Motor neuron (in vitro differentiated cells): ENCODE data around the gene JAK2. TPM values are rescaled to one million over a fixed set of nuclear protein-coding genes. Genes with fewer than 3 reads are reported as not detected.

Experiments used
- ATAC-seq, 8 experiments: fragments of 200-7000 bp; cut with Tn5 transposase; replicated peaks in 6 of 8; 2 replicates each; pipeline ENCODE4 v1.8.0; 2021; ENCODE audit warnings: mild to moderate bottlenecking in 8 of 8, moderate library complexity in 8 of 8
- H3K27ac ChIP-seq, 2 donors: fragments of 250-450 bp; sonication (Bioruptor Pico); 2 replicates each; pipeline ENCODE4 v1.9.0; 2021; ENCODE audit warnings: antibody characterized with exemption in 2 of 2, mild to moderate bottlenecking in 2 of 2, moderate library complexity in 1 of 2
- H3K4me1 ChIP-seq, 2 donors: fragments of 250-450 bp; sonication (Bioruptor Pico); replicated peaks in 1 of 2; 2 replicates each; pipeline ENCODE4 v1.6.1; 2021; ENCODE audit warnings: antibody characterized with exemption in 2 of 2, mild to moderate bottlenecking in 2 of 2, moderate library complexity in 1 of 2
- H3K4me3 ChIP-seq, 5 donors: fragments of 250-450 bp; sonication (Bioruptor Pico); 2 replicates each; pipeline ENCODE4 v1.9.0; 2021; ENCODE audit warnings: antibody characterized with exemption in 5 of 5, mild to moderate bottlenecking in 5 of 5, moderate library complexity in 4 of 5
- WGBS, 10 experiments: fragments of 450-650 bp; shearing (Covaris generic); methylation state at CpG; one replicate each; pipeline ENCODE4 v1.0.0; 2022; 5-methylcytosine and 5-hydroxymethylcytosine counted together
- in situ Hi-C, 9 experiments: fragments of 400-800 bp; cut with MboI; loops; one replicate each; pipeline ENCODE4 v1.15.0; 2021; ENCODE audit warnings: low sequenced_read_pairs in 9 of 9, low pct_unique_long_range_greater_than_20kb in 2 of 9; ENCODE audit not compliant: unreplicated experiment in 9 of 9
- total RNA-seq, 8 experiments: library from RNA; unstranded; fragments of 300-600 nt; gene quantifications; 2 replicates each; pipeline versions ENCODE4 v1.2.3 to v1.2.4, GENCODE V29; 2022

The JAK2 gene
- total RNA-seq, 8 experiments from 2014 or later, result 6.5 to 28.2 (median 9.8) TPM

GRCh38 chr9:4985386-4986266 is 554 bp downstream of the JAK2 start:
- in situ Hi-C loops, result loop anchor here in 2 of 9 experiments (25.0 kb wide), 1 partner anchor 223 kb away; no protein-coding TSS in a partner anchor
- ATAC-seq, result peak in 1 of 8 experiments; percentile 4
- peak overlapping the region; percentile 83 to 94 for H3K27ac ChIP-seq
- peaks cover 9 to 13% of the 10 kb centered on the region in 2 donors for H3K4me1 ChIP-seq
- H3K4me3 ChIP-seq, result peak overlapping the region; percentile 40 to 70 (median 53)
- 0 to 4% (median 0%) methylated on average over 2 to 24 of the region's 42 CpGs; no CpG with 5 or more reads in 1 of the 10 experiments for WGBS, 10 experiments

GRCh38 chr9:4986296-4986695 is 1.2 kb downstream of the JAK2 start:
- ATAC-seq, result no peak
- in situ Hi-C loops, result loop anchor here in 2 of 9 experiments (25.0 kb wide), 1 partner anchor 224 kb away; no protein-coding TSS in a partner anchor
- Histone ChIP-seq H3K4me3 (peak overlapping the region; percentile 40 to 70 (median 53)), H3K4me1 (peaks cover 9 to 13% of the 10 kb centered on the region in 2 donors), H3K27ac (no peak overlapping the region)
- 0 to 35% (median 6%) methylated on average over 1 to 3 of the region's 3 CpGs; no CpG with 5 or more reads in 3 of the 10 experiments for WGBS, 10 experiments

- H3K27ac ChIP-seq, result no peak overlapping the region
- 44 to 100% (median 86%) methylated on average over 1 to 4 of the region's 4 CpGs for WGBS, 10 experiments
- in situ Hi-C loops, result loop anchor here in 2 of 9 experiments (25.0 kb wide), 1 partner anchor 224 kb away; no protein-coding TSS in a partner anchor
- peak overlapping the region in 3 of 5 donors; percentile 40 to 65 (median 53) for H3K4me3 ChIP-seq
- no peak for ATAC-seq
- H3K4me1 ChIP-seq, result peaks cover 9 to 13% of the 10 kb centered on the region in 2 donors
Observed at GRCh38 chr9:4986783-4987182, 1.7 kb downstream of the JAK2 start.

GRCh38 chr9:4987961-4988421 is 2.9 kb downstream of the JAK2 start:
- ATAC-seq, result no peak
- in situ Hi-C loops, result loop anchor here in 2 of 9 experiments (25.0 kb wide), 1 partner anchor 226 kb away; no protein-coding TSS in a partner anchor
- 0 to 100% (median 21%) methylated on average over 1 to 2 of the region's 2 CpGs; no CpG with 5 or more reads in 1 of the 10 experiments for WGBS, 10 experiments
- Histone ChIP-seq H3K27ac (no peak overlapping the region), H3K4me3 (peak overlapping the region in 1 of 5 donors; percentile 3), H3K4me1 (peaks cover 9 to 13% of the 10 kb centered on the region in 2 donors)

GRCh38 chr9:4992872-4993271 is 7.8 kb downstream of the JAK2 start:
- Histone ChIP-seq H3K4me3 (no peak overlapping the region), H3K4me1 (no peaks in the 10 kb centered on the region), H3K27ac (no peak overlapping the region)
- in situ Hi-C loops, result loop anchor here in 2 of 9 experiments (25.0 kb wide), 1 partner anchor 231 kb away; no protein-coding TSS in a partner anchor
- no peak for ATAC-seq
- WGBS, 10 experiments, result 90 to 100% (median 100%) methylated on average over 1 of the region's 1 CpG; no CpG with 5 or more reads in 5 of the 10 experiments

GRCh38 chr9:4994166-4994890 is 9.3 kb downstream of the JAK2 start:
- WGBS, 10 experiments, result 53 to 100% (median 78%) methylated on average over 1 to 4 of the region's 4 CpGs
- in situ Hi-C loops, result loop anchor here in 2 of 9 experiments (25.0 kb wide), 1 partner anchor 232 kb away; no protein-coding TSS in a partner anchor
- Histone ChIP-seq H3K4me1 (no peaks in the 10 kb centered on the region), H3K4me3 (no peak overlapping the region), H3K27ac (no peak overlapping the region)
- no peak for ATAC-seq

GRCh38 chr9:4997196-4997595 is 12.1 kb downstream of the JAK2 start:
- WGBS, 10 experiments, result 50 to 100% (median 97%) methylated on average over 1 to 3 of the region's 3 CpGs; no CpG with 5 or more reads in 4 of the 10 experiments

GRCh38 chr9:4997631-4998030 is 12.6 kb downstream of the JAK2 start:
- Histone ChIP-seq H3K27ac (no peak overlapping the region), H3K4me1 (no peaks in the 10 kb centered on the region), H3K4me3 (no peak overlapping the region)
- ATAC-seq, result no peak
- in situ Hi-C loops, result loop anchor here in 2 of 9 experiments (25.0 kb wide), 1 partner anchor 235 kb away; no protein-coding TSS in a partner anchor

More at GRCh38 chr9:4997196-4997595, 12.1 kb downstream of the JAK2 start:
- ATAC-seq, result no peak
- Histone ChIP-seq H3K4me1 (no peaks in the 10 kb centered on the region), H3K27ac (no peak overlapping the region), H3K4me3 (no peak overlapping the region)
- in situ Hi-C loops, result loop anchor here in 2 of 9 experiments (25.0 kb wide), 1 partner anchor 235 kb away; no protein-coding TSS in a partner anchor

GRCh38 chr9:5002811-5003210 is 17.7 kb downstream of the JAK2 start:
- in situ Hi-C loops, result no loop called here
- H3K4me3 ChIP-seq, result no peak overlapping the region
- 0 to 100% (median 86%) methylated on average over 1 of the region's 1 CpG; no CpG with 5 or more reads in 3 of the 10 experiments for WGBS, 10 experiments
- H3K27ac ChIP-seq, result no peak overlapping the region
- no peaks in the 10 kb centered on the region for H3K4me1 ChIP-seq
- peak in 2 of 8 experiments; percentile 46 to 59 for ATAC-seq

GRCh38 chr9:5004481-5004880 is 19.4 kb downstream of the JAK2 start:
- Histone ChIP-seq H3K27ac (no peak overlapping the region), H3K4me3 (no peak overlapping the region), H3K4me1 (no peaks in the 10 kb centered on the region)
- in situ Hi-C loops, result no loop called here
- ATAC-seq, result no peak

GRCh38 chr9:5008202-5008601 is 23.1 kb downstream of the JAK2 start:
- H3K4me1 ChIP-seq, result no peaks in the 10 kb centered on the region
- peak in 2 of 8 experiments; percentile 40 to 62 for ATAC-seq
- H3K27ac ChIP-seq, result no peak overlapping the region
- H3K4me3 ChIP-seq, result no peak overlapping the region
- in situ Hi-C loops, result no loop called here

GRCh38 chr9:5013374-5013773 is 28.3 kb downstream of the JAK2 start:
- H3K4me1 ChIP-seq, result no peaks in the 10 kb centered on the region
- H3K4me3 ChIP-seq, result no peak overlapping the region
- no peak for ATAC-seq
- in situ Hi-C loops, result no loop called here
- no peak overlapping the region for H3K27ac ChIP-seq

- H3K4me3 ChIP-seq, result no peak overlapping the region
- WGBS, 10 experiments, result 80 to 100% (median 93%) methylated on average over 1 to 4 of the region's 5 CpGs; no CpG with 5 or more reads in 4 of the 10 experiments
- H3K4me1 ChIP-seq, result no peaks in the 10 kb centered on the region
- no peak for ATAC-seq
- no peak overlapping the region for H3K27ac ChIP-seq
- in situ Hi-C loops, result no loop called here
Observed at GRCh38 chr9:5015934-5016333, 30.9 kb downstream of the JAK2 start.
